K562 (cell line): Measurements from ENCODE around the gene IRF8. TPM values are rescaled to one million over a fixed set of nuclear protein-coding genes. Genes with fewer than 3 reads are reported as not detected.

Experiments
- ATAC-seq: fragments of 200-7000 bp; cut with Tn5 transposase; 3 replicates; pipeline ENCODE4 v1.9.1; 2020; ENCODE audit warnings: moderate library complexity
- BruUV-seq: library from RNA; stranded (reverse); fragments of 400-500 nt; replicated peaks from 2 replicates; lab custom pipeline; 2021; lab: Mats Ljungman, UMichigan
- CTCF ChIA-PET: fragments of 300-600 bp; formaldehyde crosslinking; extraction: SDS; loops from one replicate; lab custom pipeline; 2021; ENCODE audit warnings: low intra/inter-chr PET ratio; lab: Yijun Ruan, JAX
- POLR2A ChIA-PET: fragments of 300-600, 350-650 bp; sonication (Branson Sonifier 250); formaldehyde crosslinking; extraction: SDS; loops from one replicate; lab custom pipeline; 2021; ENCODE audit warnings: antibody characterized with exemption, inconsistent platforms; lab: Yijun Ruan, JAX
- DNase-seq, 4 experiments: peaks; one replicate each; pipeline versions ENCODE4 v3.0.0 to v3.0.0-alpha.2; 2011 to 2018; ENCODE audit warnings: low spot score in 3 of 4, mixed read lengths in 3 of 4; ENCODE audit errors: extremely low read depth in 1 of 4
- FAIRE-seq: peaks from 2 replicates; lab custom pipeline; 2011; peaks lifted over from hg19 to GRCh38; lab: Jason Lieb, UNC
- H2AFZ ChIP-seq: 2 replicates; pipeline ENCODE4 v1.6.0; 2011; ENCODE audit warnings: low read depth, low read length, control low read depth, inconsistent platforms
- H3K27ac ChIP-seq: fragments of 200-600 bp; 3 replicates; pipeline ENCODE4 v1.8.0; 2011; ENCODE audit warnings: low read depth, mild to moderate bottlenecking, control low read depth, inconsistent platforms, low read length, moderate library complexity, mixed read lengths; ENCODE audit errors: extremely low read depth
- H3K27me3 ChIP-seq, 2 experiments: fragments of 300-600 bp in 1 of 2; 2 replicates in 1 of 2; 3 replicates in 1 of 2; pipeline versions ENCODE4 v1.6.0 to v1.8.0; 2011; ENCODE audit warnings: inconsistent platforms in 2 of 2, low read length in 2 of 2, mild to moderate bottlenecking in 1 of 2, mixed read lengths in 1 of 2, moderate library complexity in 1 of 2; ENCODE audit not compliant: control insufficient read depth in 2 of 2, insufficient read depth in 2 of 2
- H3K36me3 ChIP-seq: fragments of 300-600 bp; 3 replicates; pipeline ENCODE4 v1.8.0; 2011; ENCODE audit warnings: mild to moderate bottlenecking, low read length, inconsistent platforms; ENCODE audit not compliant: control insufficient read depth, insufficient read depth
- H3K4me1 ChIP-seq, 2 experiments: fragments of 200-600 bp in 1 of 2; replicated peaks in 1 of 2; 2 replicates in 1 of 2; 3 replicates in 1 of 2; pipeline versions ENCODE4 v1.5.1 to v1.8.0; 2011; ENCODE audit warnings: inconsistent platforms in 2 of 2, low read length in 2 of 2, mild to moderate bottlenecking in 1 of 2, mixed read lengths in 1 of 2, moderate library complexity in 1 of 2; ENCODE audit not compliant: control insufficient read depth in 2 of 2, insufficient read depth in 2 of 2
- H3K4me2 ChIP-seq: 2 replicates; pipeline ENCODE4 v1.6.1; 2011; ENCODE audit warnings: low read length, control low read depth, inconsistent platforms, mixed read lengths; ENCODE audit not compliant: insufficient read depth
- H3K4me3 ChIP-seq: fragments of 200-600 bp; sonication (generic), shearing (Covaris generic); 2 replicates; pipeline ENCODE4 v1.5.1; 2016; ENCODE audit warnings: control low read depth, inconsistent platforms
- H3K79me2 ChIP-seq: fragments of 200-600 bp; 3 replicates; pipeline ENCODE4 v1.8.0; 2011; ENCODE audit warnings: low read length, inconsistent platforms; ENCODE audit not compliant: control insufficient read depth, insufficient read depth
- H3K9ac ChIP-seq, 2 experiments: 2 replicates each; pipeline versions ENCODE4 v1.6.0 to v1.6.1; 2011; ENCODE audit warnings: low read depth in 2 of 2, low read length in 2 of 2, control low read depth in 1 of 2, inconsistent platforms in 1 of 2, mild to moderate bottlenecking in 1 of 2, mixed read lengths in 1 of 2; ENCODE audit not compliant: insufficient read depth in 1 of 2
- H3K9me1 ChIP-seq: one replicate; pipeline ENCODE4 v1.6.0; 2011; ENCODE audit warnings: inconsistent platforms, mild to moderate bottlenecking, low read length, moderate library complexity; ENCODE audit not compliant: control insufficient read depth, insufficient read depth
- H3K9me3 ChIP-seq: replicated peaks from 2 replicates; pipeline ENCODE4 v1.5.1; 2011; ENCODE audit warnings: low read depth, low read length, inconsistent platforms; ENCODE audit not compliant: control insufficient read depth, insufficient read depth
- H4K20me1 ChIP-seq: replicated peaks from 2 replicates; pipeline ENCODE4 v1.6.1; 2011; ENCODE audit warnings: low read length, inconsistent platforms, mixed read lengths; ENCODE audit not compliant: control insufficient read depth, insufficient read depth
- BRF2 ChIP-seq: IDR thresholded peaks from 3 replicates; pipeline ENCODE4 v1.6.1; 2011; ENCODE audit warnings: borderline replicate concordance, mild to moderate bottlenecking; ENCODE audit not compliant: insufficient read length, insufficient read depth
- CBFA2T2 ChIP-seq: fragments of 450-650 bp; conservative IDR thresholded peaks from 2 replicates; pipeline ENCODE4 v1.6.1; 2017; ENCODE audit warnings: mild to moderate bottlenecking
- ELK1 ChIP-seq: sonication (generic); formaldehyde crosslinking; IDR thresholded peaks from 2 replicates; pipeline ENCODE4 v1.8.1; 2022; ENCODE audit warnings: missing genetic modification reagents
- HDAC2 ChIP-seq: fragments of 450-650 bp; IDR thresholded peaks from 2 replicates; pipeline ENCODE4 v1.6.1; 2016; ENCODE audit warnings: mild to moderate bottlenecking
- KDM1A ChIP-seq, 2 experiments: fragments of 450-650 bp; IDR thresholded peaks; 2 replicates each; pipeline ENCODE4 v1.6.1; 2016; ENCODE audit warnings: mild to moderate bottlenecking in 2 of 2
- KLF10 ChIP-seq: fragments of 250-450 bp; sonication (Bioruptor Pico); IDR thresholded peaks from 2 replicates; pipeline ENCODE4 v1.6.1; 2021; ENCODE audit warnings: matching md5 sums
- MXI1 ChIP-seq: IDR thresholded peaks from 2 replicates; pipeline ENCODE4 v1.6.1; 2011; ENCODE audit warnings: low read depth, mild to moderate bottlenecking, improper control_type of control experiment, low read length
- MYC ChIP-seq, 2 experiments: fragments of 250-450 bp in 1 of 2; sonication (Bioruptor Pico) in 1 of 2; IDR thresholded peaks; 2 replicates each; pipeline versions ENCODE4 v1.5.1 to v1.6.1; 2012 to 2021; ENCODE audit warnings: low read depth in 2 of 2, borderline replicate concordance in 1 of 2, improper control_type of control experiment in 1 of 2, low read length in 1 of 2, mild to moderate bottlenecking in 1 of 2, moderate library complexity in 1 of 2
- RBM17 ChIP-seq: fragments of 200-400 bp; formaldehyde crosslinking; IDR thresholded peaks from 2 replicates; pipeline ENCODE4 v1.6.1; 2017; ENCODE audit warnings: low read depth, mild to moderate bottlenecking, low read length, borderline replicate concordance
- RBM39 ChIP-seq: fragments of 200-400 bp; formaldehyde crosslinking; optimal IDR thresholded peaks from 2 replicates; pipeline ENCODE3; 2018; ENCODE audit warnings: low read depth, low read length
- SAFB ChIP-seq: fragments of 200-400 bp; formaldehyde crosslinking; IDR thresholded peaks from 2 replicates; pipeline ENCODE4 v1.6.1; 2017; ENCODE audit warnings: low read depth, low read length, borderline replicate concordance
- ZNF212 ChIP-seq: fragments of 450-650 bp; formaldehyde crosslinking; IDR thresholded peaks from 2 replicates; pipeline ENCODE4 v1.4.0; 2020; ENCODE audit warnings: mild to moderate bottlenecking
- ZNF696 ChIP-seq: fragments of 250-450 bp; sonication (Bioruptor Pico); conservative IDR thresholded peaks from 2 replicates; pipeline ENCODE4 v1.4.0; 2020; ENCODE audit warnings: mild to moderate bottlenecking, moderate library complexity
- WGBS: fragments of 100-300 bp; shearing (Covaris generic); methylation state at CpG from one replicate; pipeline ENCODE4 v1.1.6; 2016; ENCODE audit warnings: low coverage, mixed read lengths; ENCODE audit not compliant: insufficient coverage; ENCODE audit errors: missing lambda C conversion rate; 5-methylcytosine and 5-hydroxymethylcytosine counted together
- in situ Hi-C: fragments of 300-500 bp; cut with MboI; formaldehyde crosslinking; loops from 4 replicates; pipeline ENCODE4 v1.15.0; 2018; ENCODE audit warnings: inconsistent platforms, mixed read lengths
- intact Hi-C: fragments of 100-400 bp; cut with micrococcal nuclease; formaldehyde crosslinking; loops from 2 replicates; pipeline ENCODE4 v1.14.2; 2022
- polyA plus RNA-seq, 8 experiments: library from polyadenylated mRNA; depleted of rRNA in 4 of 8; stranded (reverse) in 5 of 8; unstranded in 3 of 8; fragments of >200 nt; fragmentation: Nextera tagmentation in 2 of 8; fragmentation: Illumina TruSeq in 1 of 8; extraction: Ambion mirVana in 2 of 8; extraction: Trizol in 1 of 8; gene quantifications; 2 replicates each; pipeline versions ENCODE4 v1.2.1 to v1.2.3, GENCODE V29; 2011 to 2014; ENCODE audit warnings: inconsistent platforms in 1 of 8, missing spikeins in 1 of 8
- total RNA-seq, 7 experiments: library from RNA; depleted of rRNA in 6 of 7; stranded (reverse); fragments of >200 nt in 6 of 7; fragmentation: Illumina TruSeq in 2 of 7; extraction: Trizol in 2 of 7; gene quantifications; 2 replicates each; pipeline versions ENCODE4 v1.2.1 to v1.2.3, GENCODE V29; 2011 to 2021; ENCODE audit warnings: low replicate concordance in 1 of 7

The IRF8 gene
- total and polyA plus RNA-seq, 9 of the 15 experiments (the other 6 are each of a cell fraction or from before 2014, with no cell fraction given) = 0.01 to 0.98 TPM; not detected in 7

- ChIA-PET CTCF (no interaction called here), POLR2A (interaction anchor here (0.6 to 1.2 kb wide), 3 partner anchors 8 to 14 kb away, joined by 3 to 4 read pairs (median 4); no protein-coding TSS in a partner anchor)
- intact Hi-C loops (no loop called here), in situ Hi-C loops (no loop called here)
- no peaks in the 10 kb centered on the region for H3K9me1 ChIP-seq
- no peaks in the 10 kb centered on the region for H3K79me2 ChIP-seq
- peaks cover 68 to 82% of the 10 kb centered on the region in 2 experiments for H3K27me3 ChIP-seq
- peaks cover 5% of the 10 kb centered on the region for H4K20me1 ChIP-seq
- H3K36me3 ChIP-seq = no peaks in the 10 kb centered on the region
- no peak overlapping the region for H3K27ac ChIP-seq
- ATAC-seq (no peak), FAIRE-seq (no peak), DNase-seq (no peak)
- no TSS peak for BruUV-seq
- TF ChIP-seq BRF2 (no peak), ELK1 (CRISPR knock-in tag) (no peak), KLF10 (CRISPR knock-in tag) (no peak), HDAC2 (no peak), RBM39 (no peak), SAFB (no peak), MYC (IDR thresholded peaks at IDR 0.05; ENCODE audit: low read depth, low read length) (no peak), MYC (CRISPR knock-in tag; IDR thresholded peaks at IDR 0.05; ENCODE audit: borderline replicate concordance, low read depth) (no peak), ZNF212 (CRISPR knock-in tag) (no peak), KDM1A (IDR thresholded peaks at IDR 0.05) (no peak), RBM17 (no peak), CBFA2T2 (no peak), MXI1 (no peak), ZNF696 (CRISPR knock-in tag) (no peak)
- H3K4me3 ChIP-seq = no peak overlapping the region
- peaks cover 0 to 9% of the 10 kb centered on the region in 2 experiments; a peak in 1 of 5 replicates for H3K4me1 ChIP-seq
- no peak overlapping the region for H2AFZ ChIP-seq
- WGBS = 0% methylated on average over 7 of the region's 7 CpGs
- no peaks in the 10 kb centered on the region for H3K9me3 ChIP-seq
- no peak overlapping the region for H3K4me2 ChIP-seq
- H3K9ac ChIP-seq = no peak overlapping the region
Measured at GRCh38 chr16:85901773-85902365, 2.9 kb downstream of the IRF8 start.
